Activated CD8-positive, alpha-beta T cell treated with anti-CD3 and anti-CD28 coated beads for 36 hours (primary cell): ENCODE results near the gene ISG20. TPM values are rescaled to one million over a fixed set of nuclear protein-coding genes. Genes with fewer than 3 reads are reported as not detected.

Source experiments
- ATAC-seq: fragments of 200-7000 bp; cut with Tn5 transposase; one replicate; pipeline ENCODE4 v1.10.0; 2021; ENCODE audit warnings: mild to moderate bottlenecking, moderate library complexity
- CTCF ChIA-PET: fragments of 350-600 bp; sonication (Branson Sonifier 250); formaldehyde crosslinking; loops from one replicate; lab custom pipeline; 2021; ENCODE audit warnings: antibody characterized with exemption; lab: Charles Lee
- POLR2A ChIA-PET: fragments of 350-600 bp; sonication (Branson Sonifier 250); formaldehyde crosslinking; loops from one replicate; lab custom pipeline; 2021; ENCODE audit warnings: antibody characterized with exemption; lab: Charles Lee
- DNase-seq: peaks from one replicate; pipeline ENCODE4 v3.0.0-alpha.2; 2020
- H3K27ac Mint-ChIP-seq: one replicate; pipeline ENCODE4 v1.8.0; 2021; ENCODE audit warnings: mild to moderate bottlenecking, mixed read lengths
- H3K27me3 Mint-ChIP-seq: one replicate; pipeline ENCODE4 v1.8.0; 2021; ENCODE audit warnings: mixed read lengths
- H3K36me3 Mint-ChIP-seq: one replicate; pipeline ENCODE4 v1.8.0; 2021; ENCODE audit warnings: low read depth, mixed read lengths
- H3K4me1 Mint-ChIP-seq: one replicate; pipeline ENCODE4 v1.8.0; 2021; ENCODE audit warnings: low read depth, mixed read lengths
- H3K4me3 Mint-ChIP-seq: one replicate; pipeline ENCODE4 v1.8.0; 2021; ENCODE audit warnings: mild to moderate bottlenecking, moderate library complexity, mixed read lengths
- H3K9me3 Mint-ChIP-seq: one replicate; pipeline ENCODE4 v1.8.0; 2021; ENCODE audit warnings: mixed read lengths
- CTCF ChIP-seq: fragments of 200-600 bp; IDR thresholded peaks from one replicate; pipeline ENCODE4 v1.8.0; 2022; ENCODE audit warnings: antibody characterized with exemption, mild to moderate bottlenecking
- intact Hi-C: fragments of 100-400 bp; cut with micrococcal nuclease; formaldehyde crosslinking; loops from one replicate; pipeline ENCODE4 v1.10.0; 2022
- total RNA-seq, 2 experiments: library from RNA; stranded (reverse); gene quantifications; one replicate each; pipeline ENCODE4 v1.2.3, GENCODE V29; 2021

The ISG20 gene
- total RNA-seq, 2 experiments from 2014 or later, result 75.1 to 82.8 TPM

GRCh38 chr15:88653200-88654064 lies 14.6 kb downstream of the ISG20 start:
- no peak for DNase-seq
- Mint-ChIP-seq H3K27ac (peak overlapping the region; percentile 76), H3K27me3 (no peaks in the 10 kb centered on the region), H3K4me3 (no peak overlapping the region), H3K4me1 (peaks cover 79% of the 10 kb centered on the region), H3K9me3 (no peaks in the 10 kb centered on the region), H3K36me3 (peaks cover 20% of the 10 kb centered on the region)
- ChIA-PET POLR2A (interaction anchor here (0.5 to 1.5 kb wide), 4 partner anchors 11 to 192 kb away, joined by 3 to 4 read pairs (median 3); no protein-coding TSS in a partner anchor), CTCF (interaction anchor here (1.4 to 2.5 kb wide), 3 partner anchors 10 to 29 kb away, joined by 8 to 11 read pairs (median 11); partner anchors contain the start of gene ISG20)
- TF ChIP-seq CTCF, result no peak
- intact Hi-C loops, result no loop called here
- no peak for ATAC-seq

- ChIA-PET CTCF (interaction anchor here (0.6 to 2.9 kb wide), 4 partner anchors 9 to 677 kb away, joined by 3 to 16 read pairs (median 10); partner anchors contain the start of gene ISG20), POLR2A (interaction anchor here (1.0 to 3.1 kb wide), 3 partner anchors 9 to 26 kb away, joined by 3 to 6 read pairs (median 3); no protein-coding TSS in a partner anchor)
- TF ChIP-seq CTCF, result no peak
- no peak overlapping the region for H3K4me3 Mint-ChIP-seq
- H3K9me3 Mint-ChIP-seq, result no peaks in the 10 kb centered on the region
- ATAC-seq (no peak), DNase-seq (no peak)
- no peaks in the 10 kb centered on the region for H3K27me3 Mint-ChIP-seq
- intact Hi-C loops, result no loop called here
- H3K36me3 Mint-ChIP-seq, result peaks cover 15% of the 10 kb centered on the region
- no peak overlapping the region for H3K27ac Mint-ChIP-seq
- H3K4me1 Mint-ChIP-seq, result peaks cover 79% of the 10 kb centered on the region
Observed at GRCh38 chr15:88654430-88655102, 15.8 kb downstream of the ISG20 start.

- H3K9me3 Mint-ChIP-seq, result no peaks in the 10 kb centered on the region
- intact Hi-C loops, result no loop called here
- no peak overlapping the region for H3K4me3 Mint-ChIP-seq
- CTCF ChIA-PET, result interaction anchor here (0.8 to 2.9 kb wide), 6 partner anchors 9 to 31 kb away, joined by 4 to 16 read pairs (median 7); partner anchors contain the start of gene ISG20
- ATAC-seq, result no peak
- POLR2A ChIA-PET, result interaction anchor here (1.0 to 3.1 kb wide), 4 partner anchors 9 to 27 kb away, joined by 3 to 6 read pairs (median 4); no protein-coding TSS in a partner anchor
- no peaks in the 10 kb centered on the region for H3K27me3 Mint-ChIP-seq
- TF ChIP-seq CTCF, result no peak
- peaks cover 12% of the 10 kb centered on the region for H3K36me3 Mint-ChIP-seq
- no peak overlapping the region for H3K27ac Mint-ChIP-seq
- peaks cover 79% of the 10 kb centered on the region for H3K4me1 Mint-ChIP-seq
- no peak for DNase-seq
Observed at GRCh38 chr15:88655103-88655553, 16.3 kb downstream of the ISG20 start.

GRCh38 chr15:88655800-88656488 lies 17.1 kb downstream of the ISG20 start:
- ChIA-PET CTCF (interaction anchor here (0.8 to 2.9 kb wide), 8 partner anchors 17 to 223 kb away, joined by 3 to 16 read pairs (median 4); partner anchors contain the start of gene ISG20), POLR2A (interaction anchor here (0.6 to 3.1 kb wide), 6 partner anchors 13 to 32 kb away, joined by 3 to 11 read pairs (median 4); no protein-coding TSS in a partner anchor)
- peaks cover 81% of the 10 kb centered on the region for H3K4me1 Mint-ChIP-seq
- ATAC-seq (no peak), DNase-seq (no peak)
- no peaks in the 10 kb centered on the region for H3K9me3 Mint-ChIP-seq
- no peak overlapping the region for H3K4me3 Mint-ChIP-seq
- peaks cover 12% of the 10 kb centered on the region for H3K36me3 Mint-ChIP-seq
- H3K27me3 Mint-ChIP-seq, result no peaks in the 10 kb centered on the region
- no peak for TF ChIP-seq CTCF
- peak overlapping the region; percentile 66 for H3K27ac Mint-ChIP-seq
- intact Hi-C loops, result no loop called here
